ENCODE results near the gene SPATS2. TPM values are rescaled to one million over a fixed set of nuclear protein-coding genes. Genes with fewer than 3 reads are reported as not detected.
"Not testable (repeated sequence)": the region's sequence is repeated elsewhere in the genome, so short reads cannot be mapped to it uniquely, and the experiment has no call there.

Gene SPATS2
- total and polyA plus RNA-seq, 2 donors (not counting 1 experiment from before 2014, with no cell fraction given): 22.1 to 43.6 TPM

GRCh38 chr12:49529414-49529813 is 162.2 kb downstream of the SPATS2 start:
- no peak for DNase-seq (ENCODE audit: low read depth in 2 of 2)
- no peaks in the 10 kb centered on the region for H3K4me1 ChIP-seq (ENCODE audit: control insufficient read depth, extremely low read depth, insufficient read depth, low read length)
- no peak overlapping the region for H3K4me3 ChIP-seq (replicated peaks in 1 of 4; ENCODE audit: control extremely low read depth in 1 of 4, insufficient read depth in 1 of 4, low read depth in 3 of 4, low read length in 4 of 4)
- no peak overlapping the region for H3K27ac ChIP-seq (ENCODE audit: insufficient read depth, low read length)
- no peak overlapping the region for H3K4me2 ChIP-seq (ENCODE audit: extremely low read depth, insufficient read depth, low read length)
- no peaks in the 10 kb centered on the region for H3K79me2 ChIP-seq (ENCODE audit: control insufficient read depth, insufficient read depth, low read length)
- H3K9me3 ChIP-seq (ENCODE audit: control insufficient read depth, insufficient read depth, low read depth, low read length): no peaks in the 10 kb centered on the region
- no peak overlapping the region for H3K9ac ChIP-seq (ENCODE audit: insufficient read depth, low read length)
- TF ChIP-seq CTCF (conservative IDR thresholded peaks at IDR 0.05 in 1 of 2, IDR thresholded peaks at IDR 0.05 in 1 of 2; ENCODE audit: low read depth in 1 of 2, low read length in 2 of 2): no peak
- TF ChIP-seq EZH2 (IDR thresholded peaks at IDR 0.05; ENCODE audit: low read length, missing control alignments): no peak
- H4K20me1 ChIP-seq (ENCODE audit: control insufficient read depth, extremely low read depth, insufficient read depth, low read length): no peaks in the 10 kb centered on the region
- H2AFZ ChIP-seq (ENCODE audit: low read length): no peak overlapping the region
- peaks cover 7% of the 10 kb centered on the region for H3K36me3 ChIP-seq (ENCODE audit: control insufficient read depth, insufficient read depth, low read length)
- H3K27me3 ChIP-seq (ENCODE audit: control insufficient read depth, insufficient read depth, low read length): no peaks in the 10 kb centered on the region

- Histone ChIP-seq H3K9me3 (ENCODE audit: control insufficient read depth, insufficient read depth, low read depth, low read length) (no peaks in the 10 kb centered on the region), H3K9ac (ENCODE audit: insufficient read depth, low read length) (no peak overlapping the region), H3K4me1 (ENCODE audit: control insufficient read depth, extremely low read depth, insufficient read depth, low read length) (peaks cover 3% of the 10 kb centered on the region), H3K79me2 (ENCODE audit: control insufficient read depth, insufficient read depth, low read length) (no peaks in the 10 kb centered on the region), H3K27me3 (ENCODE audit: control insufficient read depth, insufficient read depth, low read length) (peaks cover 2% of the 10 kb centered on the region), H4K20me1 (ENCODE audit: control insufficient read depth, extremely low read depth, insufficient read depth, low read length) (no peaks in the 10 kb centered on the region), H3K4me2 (ENCODE audit: extremely low read depth, insufficient read depth, low read length) (no peak overlapping the region), H3K4me3 (replicated peaks in 1 of 4; ENCODE audit: control extremely low read depth in 1 of 4, insufficient read depth in 1 of 4, low read depth in 3 of 4, low read length in 4 of 4) (no peak overlapping the region), H3K27ac (ENCODE audit: insufficient read depth, low read length) (no peak overlapping the region), H3K36me3 (ENCODE audit: control insufficient read depth, insufficient read depth, low read length) (peaks cover 3% of the 10 kb centered on the region), H2AFZ (ENCODE audit: low read length) (no peak overlapping the region)
- TF ChIP-seq EZH2 (IDR thresholded peaks at IDR 0.05; ENCODE audit: low read length, missing control alignments): no peak
- TF ChIP-seq CTCF (conservative IDR thresholded peaks at IDR 0.05 in 1 of 2, IDR thresholded peaks at IDR 0.05 in 1 of 2; ENCODE audit: low read depth in 1 of 2, low read length in 2 of 2): no peak
- DNase-seq (ENCODE audit: low read depth in 2 of 2): no peak
These were observed 164.5 kb downstream of the SPATS2 start for GRCh38 chr12:49531745-49532144.

GRCh38 chr12:49533331-49533730 is 166.1 kb downstream of the SPATS2 start:
- Histone ChIP-seq H3K27ac (ENCODE audit: insufficient read depth, low read length) (no peak overlapping the region), H4K20me1 (ENCODE audit: control insufficient read depth, extremely low read depth, insufficient read depth, low read length) (no peaks in the 10 kb centered on the region)
- no peak for TF ChIP-seq EZH2 (IDR thresholded peaks at IDR 0.05; ENCODE audit: low read length, missing control alignments)
- TF ChIP-seq CTCF (conservative IDR thresholded peaks at IDR 0.05 in 1 of 2, IDR thresholded peaks at IDR 0.05 in 1 of 2; ENCODE audit: low read depth in 1 of 2, low read length in 2 of 2): no peak

DNA sequence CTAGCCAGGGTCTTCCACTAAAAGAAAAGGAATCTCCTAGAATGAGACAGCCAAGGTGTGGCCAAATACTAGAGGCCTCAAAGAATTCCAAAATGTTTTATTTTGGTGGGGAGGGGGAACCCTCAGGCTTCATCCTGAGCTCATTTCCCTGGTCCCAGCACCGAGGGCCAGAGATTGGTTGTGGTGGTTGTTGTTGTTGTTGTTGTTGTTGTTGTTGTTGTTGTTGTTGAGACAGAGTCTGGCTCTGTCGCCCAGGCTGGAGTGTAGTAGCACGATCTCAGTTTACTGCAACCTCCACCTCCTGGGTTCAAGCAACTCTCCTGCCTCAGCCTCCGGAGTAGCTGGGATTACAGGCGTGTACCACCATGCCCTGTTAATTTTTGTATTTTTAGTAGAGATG is 166.9 kb downstream of the SPATS2 start:
- not testable (repeated sequence) for H3K4me2 ChIP-seq (ENCODE audit: extremely low read depth, insufficient read depth, low read length); H2AFZ ChIP-seq (ENCODE audit: low read length); H3K4me3 ChIP-seq (replicated peaks in 1 of 4; ENCODE audit: control extremely low read depth in 1 of 4, insufficient read depth in 1 of 4, low read depth in 3 of 4, low read length in 4 of 4); DNase-seq (ENCODE audit: low read depth in 2 of 2); H3K27ac ChIP-seq (ENCODE audit: insufficient read depth, low read length); H3K36me3 ChIP-seq (ENCODE audit: control insufficient read depth, insufficient read depth, low read length); H4K20me1 ChIP-seq (ENCODE audit: control insufficient read depth, extremely low read depth, insufficient read depth, low read length); H3K9ac ChIP-seq (ENCODE audit: insufficient read depth, low read length); H3K9me3 ChIP-seq (ENCODE audit: control insufficient read depth, insufficient read depth, low read depth, low read length); H3K79me2 ChIP-seq (ENCODE audit: control insufficient read depth, insufficient read depth, low read length); H3K4me1 ChIP-seq (ENCODE audit: control insufficient read depth, extremely low read depth, insufficient read depth, low read length)
- H3K27me3 ChIP-seq (ENCODE audit: control insufficient read depth, insufficient read depth, low read length): peaks cover 12% of the 10 kb centered on the region

More at GRCh38 chr12:49533331-49533730, 166.1 kb downstream of the SPATS2 start:
- DNase-seq (ENCODE audit: low read depth in 2 of 2): no peak
- Histone ChIP-seq H3K4me2 (ENCODE audit: extremely low read depth, insufficient read depth, low read length) (no peak overlapping the region), H3K36me3 (ENCODE audit: control insufficient read depth, insufficient read depth, low read length) (no peaks in the 10 kb centered on the region), H2AFZ (ENCODE audit: low read length) (no peak overlapping the region), H3K9me3 (ENCODE audit: control insufficient read depth, insufficient read depth, low read depth, low read length) (no peaks in the 10 kb centered on the region), H3K27me3 (ENCODE audit: control insufficient read depth, insufficient read depth, low read length) (peaks cover 11% of the 10 kb centered on the region), H3K79me2 (ENCODE audit: control insufficient read depth, insufficient read depth, low read length) (no peaks in the 10 kb centered on the region), H3K4me3 (replicated peaks in 1 of 4; ENCODE audit: control extremely low read depth in 1 of 4, insufficient read depth in 1 of 4, low read depth in 3 of 4, low read length in 4 of 4) (no peak overlapping the region), H3K9ac (ENCODE audit: insufficient read depth, low read length) (no peak overlapping the region), H3K4me1 (ENCODE audit: control insufficient read depth, extremely low read depth, insufficient read depth, low read length) (peaks cover 7% of the 10 kb centered on the region)
